GM18951 (cell line): ENCODE results near the gene PLEKHA5.
"Not testable (repeated sequence)": the region's sequence is repeated elsewhere in the genome, so short reads cannot be mapped to it uniquely, and the experiment has no call there.

Experiments
- POLR2A ChIP-seq: IDR thresholded peaks from 4 replicates; pipeline ENCODE4 v1.6.1; 2011; ENCODE audit warnings: mild to moderate bottlenecking; ENCODE audit not compliant: insufficient read length, insufficient read depth; ENCODE audit errors: extremely low read depth
- in situ Hi-C: fragments of 300-500 bp; cut with MboI; formaldehyde crosslinking; loops from one replicate; pipeline ENCODE4 v1.12.0; 2022; ENCODE audit warnings: low sequenced_read_pairs, mixed read lengths, inconsistent platforms; ENCODE audit not compliant: unreplicated experiment

The PLEKHA5 gene

GRCh38 chr12:19223018-19223417, 93.5 kb downstream of the PLEKHA5 start:
- no peak for TF ChIP-seq POLR2A

GRCh38 chr12:19223695-19224094, 94.2 kb downstream of the PLEKHA5 start:
- no peak for TF ChIP-seq POLR2A
- in situ Hi-C loops: no loop called here

More at GRCh38 chr12:19223018-19223417, 93.5 kb downstream of the PLEKHA5 start:
- in situ Hi-C loops: no loop called here

GRCh38 chr12:19224746-19225145, 95.2 kb downstream of the PLEKHA5 start:
- no peak for TF ChIP-seq POLR2A
- in situ Hi-C loops: no loop called here

DNA sequence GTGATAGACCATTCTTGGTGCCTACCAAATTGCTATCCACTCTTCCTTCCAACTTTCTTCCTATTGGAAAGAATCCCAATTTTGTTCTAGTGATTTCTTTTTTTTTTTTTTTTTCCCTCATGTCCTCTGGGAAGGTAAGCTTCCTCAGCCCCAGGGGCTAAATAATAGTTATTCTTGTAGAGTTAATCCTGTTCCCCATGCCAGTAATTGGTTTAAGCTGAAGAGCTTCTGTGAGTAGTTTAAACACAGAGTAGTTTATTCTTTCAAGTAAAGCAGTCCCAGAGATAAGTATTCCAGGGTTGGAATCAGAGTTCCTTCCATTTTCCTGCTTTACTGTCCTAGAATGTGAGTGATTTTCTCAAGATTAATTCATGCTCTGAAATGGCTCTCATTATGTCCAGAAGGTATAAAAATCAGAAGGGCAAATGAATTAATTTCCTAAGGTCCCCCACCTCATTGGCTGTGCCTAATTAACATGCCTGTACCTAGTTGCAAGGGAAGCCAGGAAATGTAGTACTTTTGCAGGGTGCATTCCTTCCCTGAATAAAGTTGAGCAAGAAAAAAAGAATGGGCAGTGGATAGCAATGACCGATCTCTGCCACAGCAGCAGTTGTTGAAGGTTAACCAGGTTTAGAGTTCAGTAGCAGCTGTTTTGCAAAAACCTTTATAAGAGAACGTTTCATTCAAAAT, 97.8 kb downstream of the PLEKHA5 start:
- no peak for TF ChIP-seq POLR2A
- in situ Hi-C loops: no loop called here

- in situ Hi-C loops: no loop called here
- no peak for TF ChIP-seq POLR2A
Observed at GRCh38 chr12:19227880-19228210, 98.3 kb downstream of the PLEKHA5 start.

GRCh38 chr12:19229021-19229420, 99.5 kb downstream of the PLEKHA5 start:
- in situ Hi-C loops: not testable (repeated sequence)

DNA sequence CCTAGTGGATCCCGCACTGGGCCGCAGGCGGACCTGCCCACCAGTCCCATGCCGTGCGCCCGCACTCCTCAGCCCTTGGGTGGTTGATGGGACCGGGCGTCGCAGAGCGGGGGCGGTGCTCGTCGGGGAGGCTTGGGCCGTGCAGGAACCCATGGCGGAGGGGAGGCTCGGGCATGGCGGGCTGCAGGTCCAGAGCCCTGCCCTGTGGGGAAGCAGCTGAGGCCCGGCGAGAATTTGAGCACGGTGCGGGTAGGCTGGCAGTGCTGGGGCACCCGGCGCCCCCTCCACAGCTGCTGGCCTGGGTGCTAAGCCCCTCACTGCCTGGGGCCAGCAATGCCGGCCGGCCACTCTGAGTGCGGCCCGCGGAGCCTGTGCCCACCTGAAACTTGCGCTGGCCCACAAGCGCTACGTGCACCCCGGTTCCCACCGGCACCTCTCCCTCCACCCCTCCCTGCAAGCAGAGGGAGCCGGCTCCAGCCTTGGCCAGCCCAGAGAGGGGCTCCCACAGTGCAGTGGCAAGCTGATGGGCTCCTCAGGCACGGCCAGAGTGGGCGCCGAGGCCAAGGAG, 100.8 kb downstream of the PLEKHA5 start:
- TF ChIP-seq POLR2A: no peak
- in situ Hi-C loops: no loop called here

GRCh38 chr12:19230896-19231295, 101.4 kb downstream of the PLEKHA5 start:
- in situ Hi-C loops: no loop called here
- TF ChIP-seq POLR2A: no peak

- in situ Hi-C loops: no loop called here
- no peak for TF ChIP-seq POLR2A
Observed at GRCh38 chr12:19234171-19234704, 104.7 kb downstream of the PLEKHA5 start.

- in situ Hi-C loops: no loop called here
- TF ChIP-seq POLR2A: no peak
Observed at GRCh38 chr12:19234981-19235871, 105.7 kb downstream of the PLEKHA5 start.

DNA sequence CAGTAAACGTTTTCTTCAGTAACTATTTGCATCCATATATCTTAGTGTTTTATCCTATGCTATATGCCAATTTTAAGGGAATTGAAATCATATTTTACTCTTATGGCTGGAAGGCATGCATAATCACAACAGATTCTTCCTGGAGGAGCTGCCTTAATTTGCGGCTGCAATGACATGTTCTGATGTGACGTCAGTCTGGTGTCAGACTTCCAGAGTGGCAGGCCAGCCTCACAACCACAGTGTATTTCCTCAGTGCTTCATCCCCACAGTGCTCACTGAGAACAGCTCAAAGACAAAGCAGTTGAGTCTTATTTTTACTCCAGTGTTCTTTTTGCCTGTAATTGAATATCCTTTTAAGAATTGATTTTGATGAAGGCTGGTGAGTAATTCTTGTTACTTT, 107.1 kb downstream of the PLEKHA5 start:
- TF ChIP-seq POLR2A: no peak

GRCh38 chr12:19238540-19238939, 109.0 kb downstream of the PLEKHA5 start:
- in situ Hi-C loops: no loop called here
- no peak for TF ChIP-seq POLR2A

More for the DNA sequence above, 107.1 kb downstream of the PLEKHA5 start:
- in situ Hi-C loops: no loop called here

- no peak for TF ChIP-seq POLR2A
- in situ Hi-C loops: no loop called here
Observed at GRCh38 chr12:19239102-19239501, 109.6 kb downstream of the PLEKHA5 start.
